SK-N-SH (cell line): ENCODE data around the gene MAP7D2. TPM values are rescaled to one million over a fixed set of nuclear protein-coding genes. Genes with fewer than 3 reads are reported as not detected.

Experiments used
- CTCF ChIA-PET: fragments of 300-600, 350-600 bp; formaldehyde crosslinking; extraction: SDS; loops from one replicate; lab custom pipeline; 2021; lab: Yijun Ruan, JAX
- POLR2A ChIA-PET: fragments of 350-600 bp; sonication (Branson Sonifier 250); formaldehyde crosslinking; extraction: SDS; loops from one replicate; lab custom pipeline; 2020; ENCODE audit warnings: antibody characterized with exemption, inconsistent platforms; lab: Yijun Ruan, JAX
- DNase-seq: peaks from one replicate; pipeline ENCODE4 v3.0.0; 2012
- H2AFZ ChIP-seq: fragments of 200-600 bp; sonication (generic); 2 replicates; pipeline ENCODE4 v1.8.1; 2016; ENCODE audit warnings: antibody characterized with exemption, mild to moderate bottlenecking, low read depth
- H3F3A ChIP-seq: fragments of 200-600 bp; sonication (generic); replicated peaks from 2 replicates; pipeline ENCODE3; 2016; ENCODE audit warnings: antibody characterized with exemption, mild to moderate bottlenecking; ENCODE audit not compliant: insufficient read depth
- H3K27ac ChIP-seq, 2 experiments: fragments of 200-500 bp in 1 of 2; fragments of 200-600 bp in 1 of 2; sonication (Bioruptor generic) in 1 of 2; sonication (generic), shearing (Covaris generic) in 1 of 2; 2 replicates each; pipeline versions ENCODE4 v1.5.1 to v1.6.1; 2014 to 2016; ENCODE audit warnings: low read depth in 2 of 2, inconsistent platforms in 1 of 2, low read length in 1 of 2, mild to moderate bottlenecking in 1 of 2, mixed read lengths in 1 of 2
- H3K27me3 ChIP-seq: fragments of 200-600 bp; sonication (generic), shearing (Covaris generic); 2 replicates; pipeline ENCODE4 v1.6.1; 2016; ENCODE audit warnings: mixed run types; ENCODE audit not compliant: insufficient read depth
- H3K36me3 ChIP-seq, 2 experiments: fragments of 200-500 bp in 1 of 2; fragments of 200-600 bp in 1 of 2; sonication (Bioruptor generic) in 1 of 2; sonication (generic) in 1 of 2; replicated peaks in 1 of 2; 2 replicates each; pipeline versions ENCODE3 to v1.5.1; 2014 to 2016; ENCODE audit warnings: low read length in 1 of 2, mild to moderate bottlenecking in 1 of 2; ENCODE audit not compliant: insufficient read depth in 2 of 2, control insufficient read depth in 1 of 2
- H3K4me1 ChIP-seq, 2 experiments: fragments of 200-500 bp in 1 of 2; fragments of 200-600 bp in 1 of 2; sonication (Bioruptor generic) in 1 of 2; sonication (generic), shearing (Covaris generic) in 1 of 2; 2 replicates each; pipeline versions ENCODE4 v1.5.1 to v1.6.1; 2014 to 2016; ENCODE audit warnings: low read depth in 1 of 2, low read length in 1 of 2, mixed run types in 1 of 2; ENCODE audit not compliant: insufficient read depth in 2 of 2, control insufficient read depth in 1 of 2
- H3K4me2 ChIP-seq: fragments of 200-600 bp; sonication (generic), shearing (Covaris generic); 2 replicates; pipeline ENCODE4 v1.6.1; 2017; ENCODE audit warnings: mixed run types
- H3K4me3 ChIP-seq, 2 experiments: fragments of 200-500 bp in 1 of 2; fragments of 200-600 bp in 1 of 2; sonication (Bioruptor generic) in 1 of 2; sonication (generic), shearing (Covaris generic) in 1 of 2; 2 replicates each; pipeline versions ENCODE4 v1.5.1 to v1.8.1; 2014 to 2016; ENCODE audit warnings: low read depth in 2 of 2, inconsistent platforms in 1 of 2, low read length in 1 of 2, mild to moderate bottlenecking in 1 of 2, mixed read lengths in 1 of 2, moderate library complexity in 1 of 2
- H3K79me2 ChIP-seq: fragments of 200-600 bp; sonication (generic); 2 replicates; pipeline ENCODE4 v1.8.1; 2017; ENCODE audit warnings: mild to moderate bottlenecking; ENCODE audit not compliant: insufficient read depth
- H3K9ac ChIP-seq: fragments of 200-600 bp; sonication (generic); 2 replicates; pipeline ENCODE4 v1.6.1; 2017; ENCODE audit warnings: mixed run types
- H3K9me2 ChIP-seq: fragments of 200-600 bp; sonication (generic); 2 replicates; pipeline ENCODE4 v1.6.1; 2017; ENCODE audit warnings: mixed run types
- H3K9me3 ChIP-seq: fragments of 200-600 bp; sonication (generic); 2 replicates; pipeline ENCODE4 v1.6.1; 2017; ENCODE audit warnings: mixed run types, mild to moderate bottlenecking, moderate library complexity
- H4K20me1 ChIP-seq: fragments of 200-600 bp; sonication (generic); 2 replicates; pipeline ENCODE4 v1.6.1; 2017; ENCODE audit warnings: mild to moderate bottlenecking, mixed run types; ENCODE audit not compliant: insufficient read depth
- CTCF ChIP-seq: fragments of 200-600 bp; sonication (generic); IDR thresholded peaks from 2 replicates; pipeline ENCODE4 v1.6.1; 2017; ENCODE audit warnings: antibody characterized with exemption, mild to moderate bottlenecking, moderate library complexity
- FOXJ3 ChIP-seq: sonication (generic); formaldehyde crosslinking; IDR thresholded peaks from 2 replicates; pipeline ENCODE4 v1.5.1; 2020; ENCODE audit warnings: mild to moderate bottlenecking, missing genetic modification reagents
- IRF3 ChIP-seq: fragments of 150-350 bp; IDR thresholded peaks from 2 replicates; pipeline ENCODE4 v1.6.1; 2016; ENCODE audit warnings: mild to moderate bottlenecking, low read depth, low read length
- MAX ChIP-seq: IDR thresholded peaks from 2 replicates; pipeline ENCODE4 v1.4.0; 2012; ENCODE audit warnings: low read depth
- NFIC ChIP-seq: IDR thresholded peaks from 2 replicates; pipeline ENCODE4 v1.4.0; 2012; ENCODE audit warnings: borderline replicate concordance
- PBX3 ChIP-seq: IDR thresholded peaks from 2 replicates; pipeline ENCODE4; 2012
- RAD21 ChIP-seq: IDR thresholded peaks from 2 replicates; pipeline ENCODE4 v1.6.1; 2012; ENCODE audit warnings: mild to moderate bottlenecking, low read length
- RFX5 ChIP-seq: IDR thresholded peaks from 2 replicates; pipeline ENCODE4 v1.6.1; 2012; ENCODE audit warnings: mild to moderate bottlenecking, improper control_type of control experiment, low read length
- SMC3 ChIP-seq: IDR thresholded peaks from 2 replicates; pipeline ENCODE4 v1.6.1; 2012; ENCODE audit warnings: low read depth, low read length, improper control_type of control experiment
- TAF1 ChIP-seq: IDR thresholded peaks from 2 replicates; pipeline ENCODE4 v1.6.1; 2012; ENCODE audit warnings: low read depth, mild to moderate bottlenecking, low read length, moderate library complexity, borderline replicate concordance
- TEAD4 ChIP-seq: IDR thresholded peaks from 2 replicates; pipeline ENCODE4 v1.4.0; 2012; ENCODE audit warnings: mild to moderate bottlenecking, borderline replicate concordance; ENCODE audit not compliant: insufficient read depth
- USF1 ChIP-seq: IDR thresholded peaks from 2 replicates; pipeline ENCODE4 v1.4.0; 2012; ENCODE audit warnings: low read depth, borderline replicate concordance
- ZBTB33 ChIP-seq: IDR thresholded peaks from 2 replicates; pipeline ENCODE4 v1.4.0; 2012; ENCODE audit warnings: low read depth, borderline replicate concordance
- WGBS: methylation state at CpG from one replicate; pipeline ENCODE4 v1.1.6; 2017; ENCODE audit warnings: low lambda C conversion rate; 5-methylcytosine and 5-hydroxymethylcytosine counted together
- polyA plus RNA-seq, 3 experiments: library from polyadenylated mRNA; depleted of rRNA; stranded (reverse); fragments of >200 nt; gene quantifications; 2 replicates each; pipeline ENCODE4 v1.2.3, GENCODE V29; 2012

MAP7D2 gene
- polyA plus RNA-seq, 1 of the 3 experiments (the other 2 are of a cell fraction) = 2.7 TPM

GRCh38 chrX:20124964-20125363 is 8.3 kb upstream of the MAP7D2 start:
- Histone ChIP-seq H3K9me3 (no peaks in the 10 kb centered on the region), H3K9me2 (no peaks in the 10 kb centered on the region), H3F3A (peaks cover 33% of the 10 kb centered on the region), H3K79me2 (no peaks in the 10 kb centered on the region), H3K27me3 (no peaks in the 10 kb centered on the region), H3K9ac (no peak overlapping the region), H2AFZ (no peak overlapping the region), H3K4me3 (no peak overlapping the region), H3K4me2 (no peak overlapping the region), H3K27ac (no peak overlapping the region), H3K36me3 (peaks cover 38 to 41% of the 10 kb centered on the region in 2 experiments), H3K4me1 (no peaks in the 10 kb centered on the region), H4K20me1 (peaks cover 13% of the 10 kb centered on the region; the same call in 1 of the 2 replicates)
- ChIA-PET CTCF (interaction anchor here (1.5 kb wide), 1 partner anchor 753 kb away, joined by 3 read pairs; no protein-coding TSS in a partner anchor), POLR2A (no interaction called here)
- TF ChIP-seq ZBTB33 (no peak), NFIC (no peak), CTCF (no peak), MAX (no peak), TEAD4 (no peak)
- no peak for DNase-seq

GRCh38 chrX:20118065-20118824 is 1.5 kb upstream of the MAP7D2 start:
- Histone ChIP-seq H2AFZ (no peak overlapping the region), H3K9me2 (no peaks in the 10 kb centered on the region), H3K9me3 (no peaks in the 10 kb centered on the region), H3K36me3 (no peaks in the 10 kb centered on the region), H3K4me1 (peaks cover 0 to 3% of the 10 kb centered on the region in 2 experiments; a peak in 1 of 4 replicates), H3K9ac (no peak overlapping the region), H3K27ac (no peak overlapping the region), H3K27me3 (no peaks in the 10 kb centered on the region; the same call in 1 of the 2 replicates), H4K20me1 (no peaks in the 10 kb centered on the region), H3K4me2 (no peak overlapping the region), H3F3A (no peaks in the 10 kb centered on the region), H3K4me3 (no peak overlapping the region), H3K79me2 (no peaks in the 10 kb centered on the region)
- POLR2A ChIA-PET = no interaction called here
- CTCF ChIA-PET = interaction anchor here (0.6 kb wide), 1 partner anchor 291 kb away, joined by 3 read pairs; no protein-coding TSS in a partner anchor
- 42% methylated on average over 12 of the region's 12 CpGs for WGBS
- DNase-seq = no peak
- TF ChIP-seq FOXJ3 (CRISPR knock-in tag) (no peak), USF1 (no peak), RAD21 (no peak), TAF1 (no peak), MAX (no peak), RFX5 (no peak), PBX3 (no peak), IRF3 (no peak), ZBTB33 (no peak), SMC3 (no peak)
